ENCODE data around the gene SPATA31C1.
"Not testable (repeated sequence)": the region's sequence is repeated elsewhere in the genome, so short reads cannot be mapped to it uniquely, and the experiment has no call there.

Gene SPATA31C1

GRCh38 chr9:87924851-87925250 lies 7.1 kb downstream of the SPATA31C1 start:
- not testable (repeated sequence) for DNase-seq; H3K27ac ChIP-seq; H3K9me3 ChIP-seq (ENCODE audit: severe bottlenecking); H3K36me3 ChIP-seq; H3K4me3 ChIP-seq (ENCODE audit: low read depth, low read length); H3K27me3 ChIP-seq (ENCODE audit: insufficient read depth, low read depth, severe bottlenecking)

- H3K27ac ChIP-seq; H3K27me3 ChIP-seq (ENCODE audit: insufficient read depth, low read depth, severe bottlenecking); H3K36me3 ChIP-seq; DNase-seq; H3K4me3 ChIP-seq (ENCODE audit: low read depth, low read length); H3K9me3 ChIP-seq (ENCODE audit: severe bottlenecking): not testable (repeated sequence)
These were observed 11.4 kb downstream of the SPATA31C1 start for GRCh38 chr9:87929152-87929551.

GRCh38 chr9:87934444-87934843 lies 16.7 kb downstream of the SPATA31C1 start:
- not testable (repeated sequence) for H3K9me3 ChIP-seq (ENCODE audit: severe bottlenecking); H3K27me3 ChIP-seq (ENCODE audit: insufficient read depth, low read depth, severe bottlenecking); H3K27ac ChIP-seq; DNase-seq; H3K4me3 ChIP-seq (ENCODE audit: low read depth, low read length); H3K36me3 ChIP-seq

- H3K27me3 ChIP-seq (ENCODE audit: insufficient read depth, low read depth, severe bottlenecking); DNase-seq; H3K9me3 ChIP-seq (ENCODE audit: severe bottlenecking); H3K4me3 ChIP-seq (ENCODE audit: low read depth, low read length); H3K27ac ChIP-seq; H3K36me3 ChIP-seq: not testable (repeated sequence)
These were observed 19.6 kb downstream of the SPATA31C1 start for GRCh38 chr9:87937352-87937751.

GRCh38 chr9:87937918-87938317 lies 20.2 kb downstream of the SPATA31C1 start:
- not testable (repeated sequence) for H3K27me3 ChIP-seq (ENCODE audit: insufficient read depth, low read depth, severe bottlenecking); DNase-seq; H3K9me3 ChIP-seq (ENCODE audit: severe bottlenecking); H3K4me3 ChIP-seq (ENCODE audit: low read depth, low read length); H3K36me3 ChIP-seq; H3K27ac ChIP-seq

- DNase-seq; H3K4me3 ChIP-seq (ENCODE audit: low read depth, low read length); H3K9me3 ChIP-seq (ENCODE audit: severe bottlenecking); H3K36me3 ChIP-seq; H3K27me3 ChIP-seq (ENCODE audit: insufficient read depth, low read depth, severe bottlenecking); H3K27ac ChIP-seq: not testable (repeated sequence)
These were observed 20.6 kb downstream of the SPATA31C1 start for GRCh38 chr9:87938336-87938735.

GRCh38 chr9:87939096-87939495 lies 21.3 kb downstream of the SPATA31C1 start:
- H3K9me3 ChIP-seq (ENCODE audit: severe bottlenecking); DNase-seq; H3K4me3 ChIP-seq (ENCODE audit: low read depth, low read length); H3K27ac ChIP-seq; H3K36me3 ChIP-seq; H3K27me3 ChIP-seq (ENCODE audit: insufficient read depth, low read depth, severe bottlenecking): not testable (repeated sequence)

- Histone ChIP-seq H3K27ac (no peak overlapping the region), H3K36me3 (no peaks in the 10 kb centered on the region), H3K4me3 (ENCODE audit: low read depth, low read length) (no peak overlapping the region), H3K9me3 (ENCODE audit: severe bottlenecking) (no peaks in the 10 kb centered on the region), H3K27me3 (ENCODE audit: insufficient read depth, low read depth, severe bottlenecking) (no peaks in the 10 kb centered on the region)
- DNase-seq: no peak
- TF ChIP-seq CTCF (IDR thresholded peaks at IDR 0.05; ENCODE audit: low read depth, low read length): no peak
These were observed 26.3 kb downstream of the SPATA31C1 start for GRCh38 chr9:87944096-87944495.

- no peak for TF ChIP-seq CTCF (IDR thresholded peaks at IDR 0.05; ENCODE audit: low read depth, low read length)
- Histone ChIP-seq H3K27ac (no peak overlapping the region), H3K9me3 (ENCODE audit: severe bottlenecking) (no peaks in the 10 kb centered on the region), H3K36me3 (no peaks in the 10 kb centered on the region), H3K4me3 (ENCODE audit: low read depth, low read length) (no peak overlapping the region), H3K27me3 (ENCODE audit: insufficient read depth, low read depth, severe bottlenecking) (no peaks in the 10 kb centered on the region)
- no peak for DNase-seq
These were observed 26.9 kb downstream of the SPATA31C1 start for GRCh38 chr9:87944682-87945081.

- no peak for TF ChIP-seq CTCF (IDR thresholded peaks at IDR 0.05; ENCODE audit: low read depth, low read length)
- H3K36me3 ChIP-seq: no peaks in the 10 kb centered on the region
- no peak for DNase-seq
- no peak overlapping the region for H3K4me3 ChIP-seq (ENCODE audit: low read depth, low read length)
- no peak overlapping the region for H3K27ac ChIP-seq
- H3K27me3 ChIP-seq (ENCODE audit: insufficient read depth, low read depth, severe bottlenecking): no peaks in the 10 kb centered on the region
- peaks cover 3% of the 10 kb centered on the region for H3K9me3 ChIP-seq (ENCODE audit: severe bottlenecking)
These were observed 32.5 kb downstream of the SPATA31C1 start for GRCh38 chr9:87950296-87950695.
